AG04450 (cell line): ENCODE measurements around the gene LMX1A. TPM values are rescaled to one million over a fixed set of nuclear protein-coding genes. Genes with fewer than 3 reads are reported as not detected.
A peak's percentile ranks its signal among the peaks of the same experiment; 100 is the strongest.

Experiments
- CTCF ChIA-PET: fragments of 300-600, 350-600 bp; formaldehyde crosslinking; extraction: SDS; loops from one replicate; lab custom pipeline; 2022; ENCODE audit warnings: antibody characterized with exemption, inconsistent platforms; lab: Charles Lee
- POLR2A ChIA-PET: fragments of 350-600 bp; formaldehyde crosslinking; extraction: SDS; loops from one replicate; lab custom pipeline; 2021; ENCODE audit warnings: antibody characterized with exemption, inconsistent platforms; lab: Yijun Ruan, JAX
- DNase-seq: peaks from one replicate; pipeline ENCODE4 v3.0.0-alpha.2; 2011; ENCODE audit warnings: low read depth, low spot score
- H3K27ac ChIP-seq: one replicate; pipeline ENCODE4 v1.5.1; 2012; ENCODE audit warnings: low read depth, low read length, control low read depth
- H3K27me3 ChIP-seq: one replicate; pipeline ENCODE4 v1.6.0; 2012; ENCODE audit warnings: low read length; ENCODE audit not compliant: control insufficient read depth, insufficient read depth
- H3K4me3 ChIP-seq: 2 replicates; pipeline ENCODE4 v1.5.1; 2011; ENCODE audit warnings: mild to moderate bottlenecking, low read depth, low read length, control low read depth
- H3K9me3 ChIP-seq: 2 replicates; pipeline ENCODE4 v1.5.1; 2012; ENCODE audit warnings: low read length; ENCODE audit not compliant: control insufficient read depth, insufficient read depth
- polyA plus RNA-seq: library from polyadenylated mRNA; depleted of rRNA; stranded (reverse); fragments of >200 nt; gene quantifications from 2 replicates; pipeline ENCODE4 v1.2.3, GENCODE V29; 2011
- TF ChIP-seq, protein P1 (sequence below): IDR thresholded peaks from 2 replicates; pipeline ENCODE4 v1.5.1; 2011; ENCODE audit warnings: low read depth, low read length, control low read depth, inconsistent platforms

The LMX1A gene
- polyA plus RNA-seq, 1 experiment: not detected

DNA sequence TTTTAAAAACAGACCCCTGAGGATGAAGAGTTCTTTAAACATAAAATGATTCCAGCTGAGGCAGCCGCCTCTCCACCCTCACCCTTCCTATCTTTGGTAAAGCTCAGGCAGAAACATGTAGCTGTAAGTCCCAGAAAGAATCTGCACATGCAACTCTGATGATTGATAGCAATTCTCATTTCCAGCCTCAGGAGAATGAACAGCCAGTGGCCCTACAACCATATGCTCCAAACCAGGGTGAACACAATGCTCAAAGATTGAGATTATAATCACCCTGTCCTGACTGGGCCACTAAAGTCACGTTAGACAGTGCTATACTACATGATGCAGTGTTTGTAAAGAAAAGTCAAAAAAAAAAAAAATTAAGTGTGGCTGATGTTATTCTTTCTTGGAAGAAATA lies 80.2 kb downstream of the LMX1A start:
- no peaks in the 10 kb centered on the region for H3K9me3 ChIP-seq
- H3K27me3 ChIP-seq: no peaks in the 10 kb centered on the region
- TF ChIP-seq, protein P1, sequence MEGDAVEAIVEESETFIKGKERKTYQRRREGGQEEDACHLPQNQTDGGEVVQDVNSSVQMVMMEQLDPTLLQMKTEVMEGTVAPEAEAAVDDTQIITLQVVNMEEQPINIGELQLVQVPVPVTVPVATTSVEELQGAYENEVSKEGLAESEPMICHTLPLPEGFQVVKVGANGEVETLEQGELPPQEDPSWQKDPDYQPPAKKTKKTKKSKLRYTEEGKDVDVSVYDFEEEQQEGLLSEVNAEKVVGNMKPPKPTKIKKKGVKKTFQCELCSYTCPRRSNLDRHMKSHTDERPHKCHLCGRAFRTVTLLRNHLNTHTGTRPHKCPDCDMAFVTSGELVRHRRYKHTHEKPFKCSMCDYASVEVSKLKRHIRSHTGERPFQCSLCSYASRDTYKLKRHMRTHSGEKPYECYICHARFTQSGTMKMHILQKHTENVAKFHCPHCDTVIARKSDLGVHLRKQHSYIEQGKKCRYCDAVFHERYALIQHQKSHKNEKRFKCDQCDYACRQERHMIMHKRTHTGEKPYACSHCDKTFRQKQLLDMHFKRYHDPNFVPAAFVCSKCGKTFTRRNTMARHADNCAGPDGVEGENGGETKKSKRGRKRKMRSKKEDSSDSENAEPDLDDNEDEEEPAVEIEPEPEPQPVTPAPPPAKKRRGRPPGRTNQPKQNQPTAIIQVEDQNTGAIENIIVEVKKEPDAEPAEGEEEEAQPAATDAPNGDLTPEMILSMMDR: no peak
- ChIA-PET POLR2A (no interaction called here), CTCF (no interaction called here)
- DNase-seq: no peak
- no peak overlapping the region for H3K27ac ChIP-seq
- H3K4me3 ChIP-seq: no peak overlapping the region

DNA sequence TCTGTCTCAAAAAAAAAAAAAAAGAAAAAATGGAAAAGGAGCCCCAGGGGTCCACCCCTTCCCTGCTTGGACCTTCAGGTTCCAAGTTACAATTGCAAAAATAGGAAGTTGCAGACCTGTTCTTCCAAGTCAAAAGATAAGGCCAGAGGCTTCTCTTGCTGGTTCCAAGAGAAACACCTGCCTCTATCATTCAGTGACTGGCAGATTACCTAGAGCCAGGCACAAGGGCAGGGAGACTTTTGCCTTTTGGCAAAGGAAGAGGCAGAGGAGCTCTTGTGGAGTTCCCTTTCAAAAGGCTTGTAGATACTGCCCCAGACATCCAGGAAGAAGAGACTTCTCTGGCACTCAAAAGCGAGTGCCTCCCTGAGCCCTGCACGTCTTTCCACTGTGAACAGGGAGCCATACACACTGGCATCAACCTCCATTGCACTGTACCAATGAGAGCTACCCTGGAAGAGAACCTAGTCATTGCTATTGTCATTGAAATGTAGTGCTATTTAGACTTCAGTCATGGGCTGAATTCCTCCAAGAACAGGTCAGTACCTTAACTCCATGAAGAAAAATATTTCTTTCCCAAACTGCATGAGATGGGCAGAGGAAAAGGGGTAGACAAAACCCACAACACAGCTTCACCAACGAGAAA lies 91.2 kb downstream of the LMX1A start:
- POLR2A ChIA-PET: no interaction called here
- Histone ChIP-seq H3K4me3 (no peak overlapping the region), H3K9me3 (no peaks in the 10 kb centered on the region), H3K27me3 (no peaks in the 10 kb centered on the region), H3K27ac (no peak overlapping the region)
- CTCF ChIA-PET: no interaction called here
- DNase-seq: no peak
- TF ChIP-seq, protein P1: no peak

DNA sequence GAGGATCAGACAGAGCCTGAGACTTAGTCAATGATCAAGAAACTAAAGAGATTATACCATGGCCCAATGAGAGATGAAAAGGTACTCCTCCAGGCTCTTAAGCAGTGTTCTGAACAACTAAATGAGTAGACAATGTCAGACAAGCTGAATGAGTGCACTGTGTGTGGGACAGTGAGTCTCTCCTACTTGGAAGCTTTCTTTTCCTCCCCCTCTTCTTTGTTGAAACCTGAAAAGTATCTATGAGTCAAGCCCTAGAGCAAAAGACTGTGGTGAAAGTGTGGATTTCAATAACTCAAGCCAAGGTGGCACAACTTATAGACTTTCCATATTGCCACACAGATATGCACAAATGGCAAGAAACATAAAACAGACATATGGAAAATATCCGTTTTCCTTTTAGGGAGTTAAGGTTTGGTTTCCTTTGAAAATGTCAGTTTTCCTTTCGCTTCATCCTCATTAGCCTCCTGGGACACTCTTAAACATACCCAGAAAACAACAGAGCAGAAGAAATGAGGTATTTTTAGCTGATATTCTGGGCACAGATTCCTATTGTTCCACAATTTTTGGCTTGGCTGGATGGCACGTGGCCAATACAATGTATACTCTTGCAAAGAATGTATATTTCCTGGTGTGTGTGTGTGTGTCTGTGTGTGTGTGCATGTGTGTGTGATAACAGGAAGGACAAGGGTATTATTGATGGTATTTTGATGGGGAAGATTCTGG lies 96.6 kb downstream of the LMX1A start:
- no peaks in the 10 kb centered on the region for H3K9me3 ChIP-seq
- DNase-seq: no peak
- ChIA-PET CTCF (no interaction called here), POLR2A (no interaction called here)
- no peaks in the 10 kb centered on the region for H3K27me3 ChIP-seq
- H3K27ac ChIP-seq: no peak overlapping the region
- TF ChIP-seq, protein P1: no peak
- H3K4me3 ChIP-seq: no peak overlapping the region

DNA sequence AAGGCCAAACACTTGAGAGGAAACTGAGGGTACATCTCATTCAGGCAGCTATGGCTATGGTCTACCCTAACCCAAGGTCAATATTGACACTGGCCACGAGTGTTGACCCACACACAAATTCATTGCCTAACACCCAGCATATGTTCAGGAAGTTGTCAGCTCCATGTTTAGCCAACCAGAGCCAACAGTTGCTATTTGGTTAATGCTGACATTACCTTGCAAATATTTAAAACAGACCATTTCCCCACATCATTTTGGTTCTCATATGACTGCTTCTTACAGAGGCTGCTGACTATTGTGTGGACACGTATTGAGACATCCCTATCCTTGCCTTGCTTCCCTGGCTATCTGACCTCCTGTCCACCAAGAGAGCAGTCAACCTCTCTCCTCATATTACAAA lies 97.3 kb downstream of the LMX1A start:
- Histone ChIP-seq H3K27ac (no peak overlapping the region), H3K9me3 (no peaks in the 10 kb centered on the region), H3K4me3 (no peak overlapping the region), H3K27me3 (no peaks in the 10 kb centered on the region)
- no peak for DNase-seq
- ChIA-PET CTCF (no interaction called here), POLR2A (no interaction called here)
- TF ChIP-seq, protein P1: no peak

DNA sequence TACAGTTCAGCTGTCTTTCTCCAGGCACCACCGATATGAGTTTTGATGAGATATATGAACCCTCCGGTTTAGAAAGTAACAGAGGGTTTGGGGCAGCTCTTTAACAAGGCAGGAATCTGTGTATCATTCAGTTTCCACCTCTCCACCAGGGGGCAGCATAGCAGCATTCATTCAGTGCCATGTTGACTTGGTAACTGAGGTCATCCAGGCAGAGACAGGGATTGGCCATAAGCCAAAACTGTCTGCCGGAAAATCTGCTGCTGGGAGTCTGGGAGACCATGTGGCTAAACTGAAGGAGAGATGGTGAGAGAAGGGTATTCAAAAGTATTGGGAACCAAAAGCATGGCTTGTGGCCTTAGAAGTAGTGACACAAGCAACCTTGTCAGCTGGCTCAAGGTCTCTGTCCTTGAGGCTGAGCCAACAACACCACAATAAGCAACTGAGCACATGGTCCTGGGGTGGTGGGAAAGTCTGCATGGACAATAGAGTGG lies 98.5 kb downstream of the LMX1A start:
- CTCF ChIA-PET: interaction anchor here (0.6 to 1.8 kb wide), 10 partner anchors 9 to 337 kb away, joined by 3 to 8 read pairs (median 4); no protein-coding TSS in a partner anchor
- no peaks in the 10 kb centered on the region for H3K9me3 ChIP-seq
- no peak for DNase-seq
- H3K27me3 ChIP-seq: no peaks in the 10 kb centered on the region
- POLR2A ChIA-PET: no interaction called here
- H3K4me3 ChIP-seq: no peak overlapping the region
- H3K27ac ChIP-seq: no peak overlapping the region
- TF ChIP-seq, protein P1: peak; percentile 54
